Activated CD4-positive, alpha-beta T cell treated with anti-CD3 and anti-CD28 coated beads, Interleukin-2, amount 10 ng/mL, durations not matched to agents 24 days and 14 days (primary cell): Measurements from ENCODE around the gene RASSF5. TPM values are rescaled to one million over a fixed set of nuclear protein-coding genes. Genes with fewer than 3 reads are reported as not detected.
"Not testable (repeated sequence)": the region's sequence is repeated elsewhere in the genome, so short reads cannot be mapped to it uniquely, and the experiment has no call there.

Experiments used
- DNase-seq: peaks from one replicate; pipeline ENCODE4 v3.0.0; 2022
- H3K27ac Mint-ChIP-seq: one replicate; pipeline ENCODE4 v1.8.0; 2022; ENCODE audit warnings: mild to moderate bottlenecking, mixed read lengths
- H3K27me3 Mint-ChIP-seq: one replicate; pipeline ENCODE4 v1.8.0; 2022; ENCODE audit warnings: mixed read lengths
- H3K36me3 Mint-ChIP-seq: one replicate; pipeline ENCODE4 v1.8.0; 2022; ENCODE audit warnings: low read depth, mild to moderate bottlenecking, mixed read lengths
- H3K4me1 Mint-ChIP-seq: one replicate; pipeline ENCODE4 v1.8.0; 2021; ENCODE audit warnings: mixed read lengths
- H3K4me3 Mint-ChIP-seq: one replicate; pipeline ENCODE4 v1.8.0; 2022; ENCODE audit warnings: mild to moderate bottlenecking, moderate library complexity, mixed read lengths
- H3K9me3 Mint-ChIP-seq: one replicate; pipeline ENCODE4 v1.8.0; 2021; ENCODE audit warnings: mixed read lengths
- intact Hi-C: fragments of 100-400 bp; cut with micrococcal nuclease; formaldehyde crosslinking; loops from one replicate; pipeline ENCODE4 v1.15.1; 2023
- total RNA-seq: library from RNA; stranded (reverse); gene quantifications from 2 replicates; pipeline ENCODE4 v1.2.3, GENCODE V29; 2022

The RASSF5 gene
- total RNA-seq, 1 donor from 2014 or later = 193 TPM

DNA sequence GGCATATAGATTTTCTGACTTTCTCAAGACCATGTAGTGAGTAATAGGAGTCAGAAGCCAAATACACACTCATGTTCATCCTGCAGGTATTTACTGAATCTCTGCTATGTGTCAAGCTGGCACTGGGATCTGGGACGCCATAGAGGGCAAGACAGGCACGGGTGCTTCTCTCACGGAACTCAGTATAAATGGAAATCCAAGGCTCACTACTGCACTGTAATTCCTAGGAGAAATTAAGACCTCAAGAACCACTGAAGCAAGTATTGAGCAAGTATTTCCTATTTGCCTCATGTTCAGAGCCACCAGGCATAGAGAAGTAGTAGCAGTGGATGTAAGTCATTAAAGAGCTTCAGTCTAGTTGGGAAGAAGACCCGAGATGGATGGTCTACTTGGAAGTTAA, 66.0 kb downstream of the RASSF5 start:
- H3K4me3 Mint-ChIP-seq = peak overlapping the region; percentile 52

DNA sequence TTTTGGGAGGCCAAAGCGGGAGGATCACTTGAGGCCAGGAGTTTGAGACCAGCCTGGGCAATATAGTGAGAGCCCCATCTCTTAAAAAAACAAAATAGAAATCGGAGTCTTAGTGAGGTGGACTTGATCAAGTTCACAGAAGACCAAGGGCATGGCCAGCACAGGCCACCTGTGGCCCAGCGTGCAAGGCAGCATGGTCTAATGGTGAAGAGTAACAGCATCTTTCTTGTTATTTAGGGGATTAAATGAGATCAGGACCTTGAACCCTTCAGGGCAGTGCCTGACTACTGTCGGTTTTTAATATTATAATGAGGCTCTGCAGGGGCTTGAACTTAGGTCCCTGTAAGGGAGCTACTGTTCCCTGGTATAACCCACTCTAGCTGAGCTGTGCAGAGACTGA, 66.4 kb downstream of the RASSF5 start:
- Mint-ChIP-seq H3K27me3 (no peaks in the 10 kb centered on the region), H3K27ac (peak overlapping the region; percentile 100)

More for the DNA sequence above, 66.0 kb downstream of the RASSF5 start:
- no peak for DNase-seq
- Mint-ChIP-seq H3K4me1 (peaks cover 93% of the 10 kb centered on the region), H3K9me3 (no peaks in the 10 kb centered on the region), H3K27ac (peak overlapping the region; percentile 100), H3K36me3 (peaks cover 71% of the 10 kb centered on the region), H3K27me3 (no peaks in the 10 kb centered on the region)
- intact Hi-C loops = no loop called here

DNA sequence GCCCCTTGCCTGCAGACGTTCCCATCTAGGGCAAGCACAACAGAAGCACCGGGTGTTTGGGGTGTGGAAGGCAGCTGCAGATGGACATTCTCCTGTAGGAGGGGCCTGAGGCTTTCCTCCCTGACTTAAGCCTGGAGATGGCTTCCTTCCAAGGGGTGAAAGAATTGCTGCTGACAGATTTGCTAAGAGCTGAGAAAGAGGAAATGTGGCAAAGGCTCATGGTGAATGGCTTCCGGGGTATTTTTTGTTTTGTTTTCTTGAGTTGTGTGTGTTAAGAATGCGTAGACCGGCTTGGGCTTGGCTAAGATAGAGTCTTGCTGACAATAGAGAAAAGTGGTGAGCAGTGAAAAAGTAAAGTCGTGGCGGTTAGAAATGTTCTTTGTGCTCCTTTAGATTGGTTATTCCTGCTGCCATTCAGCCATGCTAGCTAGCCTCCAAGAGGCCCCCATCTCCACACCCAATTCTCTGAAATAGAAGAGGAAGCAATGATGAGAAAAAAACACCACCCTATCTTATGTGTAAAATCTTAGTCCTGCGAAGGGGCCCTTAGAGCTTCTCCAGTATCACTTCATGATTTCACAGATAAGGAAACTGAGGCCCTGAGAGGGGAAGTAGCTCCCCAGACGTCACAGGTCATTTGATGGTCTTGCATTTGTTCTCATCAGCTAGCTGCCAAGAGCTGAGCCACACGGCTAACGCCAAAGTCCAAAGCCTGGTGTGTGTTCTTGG, 68.0 kb downstream of the RASSF5 start:
- peak; percentile 89 for DNase-seq
- H3K4me3 Mint-ChIP-seq = peak overlapping the region; percentile 84
- peaks cover 77% of the 10 kb centered on the region for H3K36me3 Mint-ChIP-seq
- H3K27me3 Mint-ChIP-seq = no peaks in the 10 kb centered on the region
- peak overlapping the region; percentile 100 for H3K27ac Mint-ChIP-seq
- peaks cover 93% of the 10 kb centered on the region for H3K4me1 Mint-ChIP-seq
- intact Hi-C loops = loop anchor here (2.0 kb wide), 1 partner anchor 15 kb away; no protein-coding TSS in a partner anchor
- no peaks in the 10 kb centered on the region for H3K9me3 Mint-ChIP-seq

More for the DNA sequence above, 66.4 kb downstream of the RASSF5 start:
- Mint-ChIP-seq H3K4me1 (peaks cover 93% of the 10 kb centered on the region), H3K36me3 (peaks cover 70% of the 10 kb centered on the region), H3K4me3 (peak overlapping the region; percentile 52), H3K9me3 (no peaks in the 10 kb centered on the region)
- intact Hi-C loops = loop anchor here (2.0 kb wide), 1 partner anchor 17 kb away; no protein-coding TSS in a partner anchor
- DNase-seq = no peak

DNA sequence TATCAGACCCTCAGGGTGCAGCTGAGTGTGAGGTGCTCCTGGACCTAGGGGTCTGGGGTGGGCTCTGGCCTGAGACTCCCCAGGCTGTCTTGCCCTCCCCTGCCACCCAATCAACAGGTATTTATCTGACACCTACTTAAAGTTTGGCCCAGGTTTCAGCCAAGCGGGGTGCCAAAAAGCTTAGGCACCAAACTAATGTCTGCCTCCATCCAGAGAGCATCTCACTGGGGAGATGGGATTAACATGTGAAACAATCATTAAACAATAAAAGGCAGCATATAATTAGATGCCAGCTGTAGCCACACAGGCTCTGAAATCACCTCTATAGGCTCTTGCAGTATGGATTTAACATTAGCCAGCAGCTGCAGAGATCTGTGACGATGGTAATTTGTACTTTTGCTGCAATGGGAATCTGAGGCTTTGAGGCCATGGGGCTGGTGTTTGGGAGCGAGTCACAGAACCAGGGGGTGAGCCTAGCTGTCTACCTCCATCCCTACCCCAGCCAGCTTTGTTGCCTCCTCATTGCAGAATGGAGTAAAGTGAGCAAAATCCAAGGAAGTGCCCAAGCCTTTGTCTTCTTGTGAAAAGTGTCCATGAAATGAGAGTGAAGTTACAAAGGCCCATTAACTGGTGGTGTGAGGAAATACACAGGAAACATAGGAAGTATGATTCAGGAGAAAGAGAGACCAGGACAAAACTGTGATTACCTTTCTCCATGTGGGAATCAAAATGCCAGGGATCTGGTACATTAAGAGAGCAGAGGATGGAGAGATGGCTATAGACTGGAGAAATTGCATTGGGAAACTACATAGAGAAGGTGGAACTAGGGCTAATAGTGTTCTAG, 68.8 kb downstream of the RASSF5 start:
- H3K4me3 Mint-ChIP-seq = peak overlapping the region; percentile 84
- H3K27ac Mint-ChIP-seq = peak overlapping the region; percentile 100
- no peaks in the 10 kb centered on the region for H3K9me3 Mint-ChIP-seq
- intact Hi-C loops = loop anchor here (2.0 kb wide), 1 partner anchor 15 kb away; no protein-coding TSS in a partner anchor
- no peaks in the 10 kb centered on the region for H3K27me3 Mint-ChIP-seq
- peaks cover 81% of the 10 kb centered on the region for H3K36me3 Mint-ChIP-seq
- DNase-seq = peak; percentile 58
- peaks cover 97% of the 10 kb centered on the region for H3K4me1 Mint-ChIP-seq

DNA sequence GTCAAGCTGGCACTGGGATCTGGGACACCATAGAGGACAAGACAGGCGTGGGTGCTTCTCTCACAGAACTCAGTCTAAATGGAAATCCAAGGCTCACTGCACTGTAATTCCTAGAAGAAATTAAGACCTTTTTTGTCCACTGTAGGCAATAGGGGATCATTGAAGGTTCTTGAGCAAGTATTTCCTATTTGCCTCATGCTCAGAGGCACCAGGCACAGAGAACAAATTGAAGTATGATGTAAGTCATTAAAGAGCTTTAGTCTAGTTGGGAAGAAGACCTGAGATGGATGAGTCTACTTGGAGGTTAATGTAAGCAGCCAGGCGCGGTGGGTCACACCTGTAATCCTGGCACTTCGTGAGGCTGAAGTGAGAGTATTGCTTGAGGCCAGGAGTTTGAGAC, 70.3 kb downstream of the RASSF5 start:
- peak overlapping the region; percentile 71 for H3K4me3 Mint-ChIP-seq
- H3K27ac Mint-ChIP-seq = peak overlapping the region; percentile 100
- peaks cover 97% of the 10 kb centered on the region for H3K4me1 Mint-ChIP-seq
- intact Hi-C loops = loop anchor here (1.0 kb wide), 1 partner anchor 14 kb away; no protein-coding TSS in a partner anchor
- DNase-seq = no peak
- H3K27me3 Mint-ChIP-seq = no peaks in the 10 kb centered on the region
- peaks cover 76% of the 10 kb centered on the region for H3K36me3 Mint-ChIP-seq
- no peaks in the 10 kb centered on the region for H3K9me3 Mint-ChIP-seq

DNA sequence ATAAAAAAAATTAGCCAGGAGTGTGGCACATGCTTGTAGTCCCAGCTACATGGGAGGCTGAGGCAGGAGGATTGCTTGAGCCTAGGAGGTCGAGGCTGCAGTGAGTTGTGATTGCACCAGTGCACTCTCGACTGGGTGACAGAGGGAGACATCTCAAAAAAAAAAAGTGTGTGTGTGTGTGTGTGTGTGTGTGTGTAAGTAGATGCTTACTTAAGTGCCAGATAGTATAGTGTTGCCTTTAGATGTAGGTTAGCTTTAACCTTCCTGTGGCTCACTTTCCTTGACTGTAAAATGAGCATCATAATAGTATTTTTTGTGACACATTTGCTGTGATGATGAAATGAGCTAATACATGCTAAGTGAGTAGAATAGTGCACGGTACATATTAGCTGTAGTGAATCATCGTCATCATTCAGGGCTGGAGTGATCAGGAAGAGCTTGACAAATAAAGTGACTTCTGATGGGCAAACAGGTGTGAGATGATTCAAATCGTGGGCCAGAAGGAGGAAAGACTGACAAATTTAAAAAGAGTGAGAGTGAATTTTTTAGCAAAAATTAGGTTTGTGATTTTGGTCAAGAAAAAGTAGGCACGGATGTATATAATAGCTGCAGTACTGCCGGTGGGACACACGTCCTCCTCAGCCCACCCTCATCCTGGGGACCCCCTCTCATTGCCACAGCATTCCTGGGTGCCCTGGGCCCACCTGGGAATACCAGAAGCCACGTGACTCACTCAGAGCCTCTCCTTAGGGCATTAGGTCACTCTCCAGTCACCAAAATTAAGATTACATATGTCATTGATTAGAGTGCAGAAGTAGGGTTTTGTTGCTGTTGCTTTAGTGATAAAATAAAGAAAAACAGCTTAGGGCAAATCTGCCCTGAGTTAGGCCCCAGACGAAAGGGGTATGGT, 71.0 kb downstream of the RASSF5 start:
- DNase-seq = no peak
- H3K9me3 Mint-ChIP-seq = no peaks in the 10 kb centered on the region
- H3K27me3 Mint-ChIP-seq = no peaks in the 10 kb centered on the region
- peak overlapping the region; percentile 100 for H3K27ac Mint-ChIP-seq
- H3K4me1 Mint-ChIP-seq = peaks cover 97% of the 10 kb centered on the region
- H3K4me3 Mint-ChIP-seq = peak overlapping the region; percentile 71
- peaks cover 75% of the 10 kb centered on the region for H3K36me3 Mint-ChIP-seq
- intact Hi-C loops = loop anchor here (1.0 kb wide), 1 partner anchor 15 kb away; no protein-coding TSS in a partner anchor

DNA sequence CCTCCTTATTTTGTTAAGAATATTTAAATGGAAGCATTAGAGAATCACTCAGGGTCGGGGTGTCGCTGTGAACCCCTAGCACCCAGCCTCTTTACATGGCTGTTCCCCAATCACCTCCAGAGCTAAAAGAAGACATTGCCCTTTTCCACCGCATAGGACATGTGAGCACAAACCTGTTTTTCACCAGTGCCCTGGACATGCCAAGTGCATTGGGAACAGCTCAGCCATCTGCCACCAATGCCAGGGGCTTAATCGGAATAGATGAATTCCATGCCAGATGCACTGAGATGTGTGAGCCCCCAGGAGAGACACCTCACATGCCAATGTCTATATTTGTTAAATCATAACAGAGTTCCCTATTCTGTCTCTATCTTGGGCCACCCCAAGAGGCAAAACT, 71.6 kb downstream of the RASSF5 start:
- Mint-ChIP-seq H3K4me3 (peak overlapping the region; percentile 71), H3K27ac (peak overlapping the region; percentile 100), H3K4me1 (peaks cover 95% of the 10 kb centered on the region), H3K9me3 (no peaks in the 10 kb centered on the region), H3K36me3 (peaks cover 77% of the 10 kb centered on the region), H3K27me3 (no peaks in the 10 kb centered on the region)
- DNase-seq = peak; percentile 66
- intact Hi-C loops = loop anchor here (1.0 kb wide), 1 partner anchor 16 kb away; no protein-coding TSS in a partner anchor

DNA sequence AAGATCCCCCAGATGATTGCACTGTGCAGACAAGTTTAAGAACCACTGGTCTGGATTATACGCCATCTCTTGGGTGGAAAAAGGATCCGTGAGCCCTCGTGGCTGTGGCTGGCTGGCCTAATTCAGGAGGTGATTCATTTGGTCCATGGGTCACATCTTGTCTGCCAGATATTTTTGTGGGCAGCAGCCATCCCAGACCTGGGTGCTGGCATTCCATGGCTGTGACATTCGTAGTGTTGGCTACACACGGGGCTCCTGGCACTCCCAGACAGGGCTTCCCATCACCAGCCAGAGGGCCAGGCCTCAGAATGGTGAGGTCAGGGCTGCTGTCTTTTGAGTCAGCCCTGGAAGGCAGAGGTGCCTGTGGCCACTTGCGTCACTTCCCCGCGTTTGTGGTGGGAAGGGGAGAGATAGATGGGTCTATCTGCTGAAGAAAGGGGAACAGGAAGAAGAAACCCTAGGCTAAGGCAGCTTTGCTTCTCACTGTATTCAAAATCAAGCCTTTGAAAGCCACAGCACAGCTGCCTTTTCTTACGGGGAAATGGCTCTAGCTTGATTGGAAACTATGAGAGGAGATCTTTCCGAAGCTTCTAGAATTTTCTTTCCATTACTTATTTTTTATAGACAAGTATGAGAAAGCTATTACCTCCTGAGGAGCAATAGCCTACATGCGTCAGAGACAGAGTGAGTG, 72.6 kb downstream of the RASSF5 start:
- Mint-ChIP-seq H3K27ac (peak overlapping the region; percentile 100), H3K4me3 (peak overlapping the region; percentile 71), H3K4me1 (peaks cover 92% of the 10 kb centered on the region), H3K27me3 (no peaks in the 10 kb centered on the region), H3K9me3 (no peaks in the 10 kb centered on the region), H3K36me3 (peaks cover 80% of the 10 kb centered on the region)
- intact Hi-C loops = loop anchor here (1.0 kb wide), 2 partner anchors 10 to 29 kb away; no protein-coding TSS in a partner anchor
- DNase-seq = peak; percentile 96

DNA sequence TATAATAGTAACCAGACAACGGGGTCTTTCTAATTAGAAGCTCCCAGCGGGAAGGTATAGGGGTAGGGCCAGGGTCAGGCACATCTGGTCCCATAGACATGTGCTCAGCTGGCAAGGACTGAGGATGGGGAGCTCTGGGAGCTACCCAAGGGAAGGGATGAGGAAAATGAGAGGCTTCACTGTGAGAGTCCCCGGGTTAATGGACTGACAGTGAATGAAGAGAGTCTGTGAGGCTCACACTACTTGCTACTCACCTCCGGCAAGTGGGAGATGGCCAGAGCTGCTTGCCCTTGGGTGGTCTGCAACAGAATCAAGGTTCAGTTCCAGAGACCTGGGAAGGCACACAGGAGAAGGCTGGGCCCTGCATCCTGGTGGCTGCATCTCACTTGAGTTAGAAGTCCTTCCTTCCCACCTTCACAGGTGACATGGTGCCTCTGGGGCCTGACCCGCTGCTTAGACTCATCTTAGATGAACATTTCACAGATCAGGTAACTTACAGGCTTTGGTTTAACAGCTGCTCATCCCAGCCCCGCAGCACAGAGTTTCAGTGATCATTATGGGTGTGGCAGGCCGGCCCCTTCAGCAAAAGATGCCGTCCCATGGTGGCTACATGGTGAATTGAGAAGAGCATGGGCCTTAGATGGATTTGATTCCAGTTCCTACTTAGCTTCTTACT, 73.2 kb downstream of the RASSF5 start:
- Mint-ChIP-seq H3K9me3 (no peaks in the 10 kb centered on the region), H3K4me3 (peak overlapping the region; percentile 71), H3K4me1 (peaks cover 90% of the 10 kb centered on the region), H3K27me3 (no peaks in the 10 kb centered on the region), H3K36me3 (peaks cover 78% of the 10 kb centered on the region), H3K27ac (peak overlapping the region; percentile 100)
- intact Hi-C loops = loop anchor here (1.0 kb wide), 2 partner anchors 10 to 29 kb away; no protein-coding TSS in a partner anchor
- DNase-seq = no peak

DNA sequence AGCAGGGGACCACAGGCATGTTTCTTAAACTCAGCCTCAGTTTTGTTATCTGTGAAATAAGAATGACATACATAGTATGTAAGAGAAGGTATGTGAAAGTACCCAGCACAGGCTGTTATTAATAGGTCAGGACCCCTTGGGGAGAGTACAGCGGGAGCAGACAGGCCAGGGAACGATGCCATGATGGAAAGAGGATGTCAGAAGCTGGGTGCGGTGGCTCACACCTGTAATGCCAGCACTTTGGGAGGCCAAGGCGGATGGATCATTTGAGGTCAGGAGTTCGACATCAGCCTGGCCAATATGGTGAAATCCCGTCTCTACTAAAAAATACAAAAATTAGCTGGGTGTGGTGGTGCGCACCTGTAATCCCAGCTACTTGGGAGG, 73.8 kb downstream of the RASSF5 start:
- H3K4me1 Mint-ChIP-seq = peaks cover 88% of the 10 kb centered on the region
- H3K27me3 Mint-ChIP-seq, H3K9me3 Mint-ChIP-seq, intact Hi-C loops: not testable (repeated sequence)
- peak; percentile 59 for DNase-seq
- peaks cover 82% of the 10 kb centered on the region for H3K36me3 Mint-ChIP-seq
- H3K4me3 Mint-ChIP-seq = peak overlapping the region; percentile 71
- peak overlapping the region; percentile 100 for H3K27ac Mint-ChIP-seq

DNA sequence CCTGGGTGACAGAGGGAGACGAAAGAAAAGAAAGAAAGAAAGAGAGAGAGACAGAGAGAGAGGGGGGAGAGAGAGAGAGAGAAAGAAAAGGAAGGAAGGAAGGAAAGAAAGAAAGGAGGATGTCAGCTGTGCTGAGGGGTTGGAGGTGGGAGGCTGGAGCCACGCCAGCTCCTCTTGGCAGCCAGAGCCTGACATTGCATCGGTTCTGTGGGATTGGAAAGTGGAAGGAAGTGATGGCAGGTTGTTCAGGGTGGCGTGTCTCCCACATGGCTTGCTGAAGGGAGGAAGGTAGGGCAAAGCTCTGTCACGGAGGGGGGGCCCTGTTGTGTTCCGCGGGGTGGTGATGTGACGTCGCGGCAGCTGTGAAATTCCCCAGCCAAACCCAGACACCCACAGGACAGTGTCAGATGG, 74.2 kb downstream of the RASSF5 start:
- Mint-ChIP-seq H3K9me3 (no peaks in the 10 kb centered on the region), H3K27ac (peak overlapping the region; percentile 100), H3K36me3 (peaks cover 83% of the 10 kb centered on the region), H3K27me3 (no peaks in the 10 kb centered on the region), H3K4me3 (peak overlapping the region; percentile 71), H3K4me1 (peaks cover 86% of the 10 kb centered on the region)
- intact Hi-C loops = no loop called here
- DNase-seq = peak; percentile 81

DNA sequence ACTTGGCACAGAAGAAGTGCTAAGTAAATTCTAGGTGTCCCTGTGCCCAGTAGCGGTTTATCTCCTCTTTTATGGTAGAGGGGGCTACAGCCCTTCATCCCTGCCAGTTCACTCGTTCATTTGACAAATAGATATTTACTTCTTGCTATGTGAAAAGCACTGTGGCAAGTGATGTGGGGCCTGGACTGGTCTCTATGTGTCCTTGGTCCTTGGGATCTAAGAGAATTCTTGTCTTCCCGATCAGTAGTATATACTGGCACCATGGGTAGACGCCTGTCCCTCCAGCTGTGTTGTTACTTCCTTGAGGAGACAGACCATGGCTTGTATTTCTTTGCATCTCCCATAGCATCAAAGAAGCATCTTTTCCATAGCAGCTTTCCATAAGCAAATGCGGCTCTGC, 75.2 kb downstream of the RASSF5 start:
- Mint-ChIP-seq H3K36me3 (peaks cover 84% of the 10 kb centered on the region), H3K4me1 (peaks cover 84% of the 10 kb centered on the region), H3K27ac (peak overlapping the region; percentile 100), H3K27me3 (no peaks in the 10 kb centered on the region), H3K9me3 (no peaks in the 10 kb centered on the region), H3K4me3 (peak overlapping the region; percentile 84)
- intact Hi-C loops = no loop called here
- DNase-seq = peak; percentile 61
